ENCODE measurements around the gene RLBP1.
"Not testable (repeated sequence)": the region's sequence is repeated elsewhere in the genome, so short reads cannot be mapped to it uniquely, and the experiment has no call there.

Gene RLBP1

DNA sequence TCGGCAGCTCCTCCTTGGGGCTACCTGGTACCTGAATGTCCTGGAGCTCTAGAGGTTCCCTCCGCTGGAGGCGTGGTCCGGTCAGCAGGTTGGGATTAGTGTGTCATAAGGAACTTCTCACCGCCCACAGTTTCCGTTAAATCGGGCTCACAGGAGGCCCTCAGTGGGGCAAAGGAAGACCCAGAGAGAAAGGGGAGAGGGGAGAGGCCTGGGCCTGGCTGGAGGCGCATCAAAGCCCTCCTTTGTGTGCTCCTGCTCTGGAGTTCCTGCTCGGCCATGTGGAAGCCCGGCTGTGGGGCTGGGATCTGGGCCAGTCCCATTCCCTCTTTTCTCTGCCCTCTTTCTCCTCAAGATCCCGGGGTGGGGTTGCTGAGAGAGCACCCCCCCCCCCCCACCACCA, at the start of gene RLBP1:
TSS of gene RLBP1 (minus strand) at position 37 of the 400 bp plus-strand sequence. CDS start 2,604 bp downstream, outside the sequence.
- peak in 6 of 10 donors; percentile 35 to 90 (median 64) for DNase-seq
- intact Hi-C loops (cut with DNase I), result no loop called here

- DNase-seq; intact Hi-C loops (cut with DNase I): not testable (repeated sequence)
These were observed 28.8 kb upstream of the RLBP1 start for GRCh38 chr15:89250142-89250541.

- intact Hi-C loops (cut with DNase I), result no loop called here
- no peak for DNase-seq
These were observed 27.2 kb upstream of the RLBP1 start for GRCh38 chr15:89248584-89248983.

GRCh38 chr15:89247446-89247845, 26.1 kb upstream of the RLBP1 start:
- no peak for DNase-seq
- intact Hi-C loops (cut with DNase I), result no loop called here

DNA sequence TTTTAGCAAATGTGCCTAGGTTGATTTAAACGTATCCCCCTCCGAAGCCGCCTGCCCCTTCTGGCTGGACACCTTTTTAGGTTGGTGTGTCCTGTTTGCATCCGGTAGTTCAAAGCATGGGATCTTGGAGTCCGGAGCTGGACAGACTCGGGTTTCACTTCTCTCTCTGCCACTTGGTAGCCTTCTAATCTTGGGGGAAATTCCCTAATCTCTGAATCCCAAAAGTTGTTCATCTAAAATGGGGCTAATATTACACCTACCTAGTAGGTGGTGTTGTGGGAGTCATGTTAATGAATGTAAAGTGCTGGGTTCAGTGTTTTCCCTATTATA, 23.2 kb upstream of the RLBP1 start:
- DNase-seq, result no peak

DNA sequence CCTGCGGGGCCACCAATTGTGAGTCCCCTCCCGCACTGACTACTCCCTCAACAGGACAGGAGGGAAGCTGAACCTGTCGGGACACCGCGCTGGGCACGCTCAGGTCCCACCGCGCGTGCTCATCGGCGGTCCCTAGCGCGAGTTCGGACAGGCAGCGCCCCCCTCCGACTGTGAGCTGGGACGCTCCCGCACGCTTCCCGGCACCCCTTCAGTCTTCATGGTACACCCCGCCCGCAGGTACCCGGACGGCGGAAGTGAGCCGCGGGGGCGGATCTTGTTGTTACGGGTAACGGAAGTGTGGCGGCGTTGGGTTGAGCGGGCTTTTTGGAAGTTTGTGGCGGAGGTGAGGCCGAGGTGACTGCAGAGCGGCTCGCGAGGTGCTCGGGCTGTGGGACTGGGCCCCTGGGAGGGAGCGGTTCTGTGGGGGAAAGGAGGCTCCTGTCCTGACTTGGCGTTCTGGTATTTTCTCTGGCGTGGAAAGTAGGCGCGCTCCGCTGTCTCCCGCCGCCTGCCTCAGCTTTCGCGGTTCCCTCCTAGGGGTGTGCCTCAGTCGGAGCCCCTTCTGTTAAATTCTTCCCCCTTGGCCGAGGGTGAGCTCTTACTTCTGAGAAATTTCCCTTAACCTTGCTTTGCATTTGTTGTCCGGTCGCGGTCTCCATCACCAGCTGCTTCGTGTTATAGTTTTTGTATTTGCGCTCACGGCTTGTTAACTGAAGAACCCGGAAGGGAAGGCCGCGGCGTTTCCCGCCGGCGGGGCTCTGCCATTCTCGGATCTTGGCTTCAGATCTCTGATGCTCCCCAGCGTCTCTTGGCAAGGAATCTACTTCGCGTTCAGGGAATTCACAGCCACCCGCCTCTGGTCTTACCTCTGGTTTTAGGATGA, 22.6 kb upstream of the RLBP1 start, which contains the start of gene FANCI:
TSS of gene FANCI (plus strand) at position 289 of the 883 bp plus-strand sequence. CDS start 3,669 bp downstream, outside the sequence.
- DNase-seq, result peak; percentile 92 to 99 (median 96)
- intact Hi-C loops (cut with DNase I), result loop anchor here (5.0 kb wide), 1 partner anchor 37 kb away; no protein-coding TSS in a partner anchor

More for the DNA sequence above, 23.2 kb upstream of the RLBP1 start:
- intact Hi-C loops (cut with DNase I), result loop anchor here (5.0 kb wide), 1 partner anchor 37 kb away; no protein-coding TSS in a partner anchor

DNA sequence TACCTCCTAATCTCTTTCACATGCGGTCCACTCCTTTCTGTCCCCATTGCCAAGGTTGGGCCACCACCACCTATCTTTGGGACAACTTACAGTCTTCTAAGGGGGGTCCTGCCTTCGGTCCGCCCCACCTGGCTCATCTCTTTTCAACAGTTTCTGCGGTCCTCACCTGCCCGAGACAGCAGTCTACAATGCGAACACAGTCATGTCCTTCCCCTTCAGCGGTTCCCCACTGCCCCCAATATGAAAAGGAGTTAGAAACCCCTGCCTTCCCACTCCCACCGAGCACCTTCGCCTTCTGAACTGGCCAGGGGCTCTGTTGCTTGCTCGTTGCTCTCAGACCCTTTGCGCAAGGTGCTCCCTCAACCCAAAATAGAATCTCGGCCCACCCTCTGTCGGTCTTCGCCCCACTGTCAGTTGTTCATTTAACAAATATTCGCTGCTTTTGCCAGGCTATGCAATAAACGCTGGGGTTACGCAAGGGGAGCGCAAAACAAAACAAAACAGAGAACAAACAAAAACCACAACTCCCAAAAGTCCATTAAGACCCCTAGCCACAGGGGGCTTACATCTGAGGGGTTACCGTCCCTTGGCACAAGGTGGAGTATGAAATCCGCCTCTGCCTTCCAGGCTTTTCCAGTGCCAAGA, 21.8 kb upstream of the RLBP1 start:
- DNase-seq, result peak in 1 of 10 donors; percentile 77

GRCh38 chr15:89239883-89240810, 18.8 kb upstream of the RLBP1 start:
- intact Hi-C loops (cut with DNase I), result loop anchor here (5.0 kb wide), 1 partner anchor 33 kb away; no protein-coding TSS in a partner anchor
- DNase-seq, result not testable (repeated sequence)

More for the DNA sequence above, 21.8 kb upstream of the RLBP1 start:
- intact Hi-C loops (cut with DNase I), result loop anchor here (5.0 kb wide), 1 partner anchor 36 kb away; no protein-coding TSS in a partner anchor

DNA sequence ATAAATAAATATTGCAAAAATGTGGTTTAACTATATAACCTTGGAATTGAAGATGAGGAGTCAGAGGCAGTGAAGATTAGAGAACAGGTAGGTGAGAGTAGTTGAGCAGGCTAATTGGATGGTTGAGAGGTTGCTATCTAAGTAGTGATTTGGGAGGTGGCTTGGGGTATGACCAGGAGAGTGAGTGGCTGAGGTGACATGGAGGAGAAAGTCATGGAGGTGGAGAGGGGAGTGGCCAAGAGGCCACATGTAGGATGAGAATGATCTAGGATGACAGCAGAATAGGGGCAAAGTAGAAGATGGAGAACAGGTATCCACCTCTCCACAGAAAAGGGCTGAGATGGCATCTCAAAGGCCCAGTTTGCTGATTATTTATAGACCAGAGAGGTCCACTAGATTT, 10.5 kb upstream of the RLBP1 start:
- intact Hi-C loops (cut with DNase I), result no loop called here
- DNase-seq, result no peak

DNA sequence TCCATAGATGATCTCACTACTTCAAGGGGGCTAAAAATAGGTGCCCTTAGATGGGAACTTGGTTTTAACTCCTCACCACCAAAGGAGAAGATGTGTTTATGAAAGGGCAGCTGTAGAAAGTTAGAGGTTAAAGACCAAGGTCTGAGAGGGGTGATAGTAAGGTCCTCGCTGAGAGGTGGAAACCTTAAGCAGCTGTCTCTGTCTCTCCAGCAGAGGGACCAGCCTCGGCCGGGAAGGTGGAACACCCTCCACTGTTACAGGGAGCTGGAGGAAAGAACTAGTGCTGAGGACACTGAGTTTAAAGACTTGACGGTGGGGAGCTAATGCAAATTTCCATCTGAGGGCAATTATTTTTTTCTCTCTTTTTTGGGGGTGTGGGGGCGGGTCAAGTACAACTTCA, 8.9 kb upstream of the RLBP1 start:
- no peak for DNase-seq
- intact Hi-C loops (cut with DNase I), result no loop called here

GRCh38 chr15:89227425-89227824, 6.0 kb upstream of the RLBP1 start:
- intact Hi-C loops (cut with DNase I), result no loop called here
- no peak for DNase-seq

GRCh38 chr15:89226359-89227221, 5.2 kb upstream of the RLBP1 start:
- intact Hi-C loops (cut with DNase I), result no loop called here

GRCh38 chr15:89225588-89225987, 4.2 kb upstream of the RLBP1 start:
- no peak for DNase-seq
- intact Hi-C loops (cut with DNase I), result no loop called here

More at GRCh38 chr15:89226359-89227221, 5.2 kb upstream of the RLBP1 start:
- DNase-seq, result no peak

GRCh38 chr15:89218531-89218930, 2.8 kb downstream of the RLBP1 start:
- intact Hi-C loops (cut with DNase I), result loop anchor here (10.0 kb wide), 1 partner anchor 206 kb away; no protein-coding TSS in a partner anchor
- no peak for DNase-seq

DNA sequence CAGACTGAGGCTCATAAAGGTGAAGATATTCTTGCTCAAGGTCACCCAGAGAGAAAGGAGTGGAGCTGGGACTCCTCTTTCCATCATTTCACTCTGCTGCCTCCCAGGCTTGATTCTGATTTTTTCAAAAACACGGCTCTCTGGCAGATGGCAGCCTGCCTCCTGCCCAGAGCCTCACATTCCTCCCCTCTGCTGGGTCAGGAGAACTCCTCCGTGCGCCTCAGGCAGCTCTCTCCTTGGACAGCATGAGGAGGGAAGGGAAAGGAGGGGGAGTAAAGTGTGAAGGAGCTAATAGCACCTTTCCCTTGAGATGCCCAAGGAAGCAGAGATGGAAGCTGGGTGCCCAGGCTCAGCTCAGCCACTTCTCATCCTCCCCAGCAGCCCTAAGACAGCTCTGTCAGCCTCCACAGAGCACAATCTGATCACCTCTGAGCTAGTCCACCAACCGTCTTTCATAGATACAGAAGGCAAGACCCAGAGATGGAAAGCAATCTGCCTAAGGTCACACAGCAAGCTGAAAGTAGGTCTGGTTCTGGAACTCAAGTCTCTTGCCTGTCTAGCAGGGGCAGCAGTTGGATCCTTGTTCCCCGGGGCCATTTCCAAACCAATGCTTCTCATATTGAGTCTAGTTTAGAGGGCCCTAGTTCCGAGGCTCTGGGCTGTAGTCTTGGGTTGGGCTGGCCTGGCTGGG, 3.5 kb downstream of the RLBP1 start:
- intact Hi-C loops (cut with DNase I), result loop anchor here (10.0 kb wide), 1 partner anchor 207 kb away; no protein-coding TSS in a partner anchor
- DNase-seq, result peak in 2 of 10 donors; percentile 73 to 87

DNA sequence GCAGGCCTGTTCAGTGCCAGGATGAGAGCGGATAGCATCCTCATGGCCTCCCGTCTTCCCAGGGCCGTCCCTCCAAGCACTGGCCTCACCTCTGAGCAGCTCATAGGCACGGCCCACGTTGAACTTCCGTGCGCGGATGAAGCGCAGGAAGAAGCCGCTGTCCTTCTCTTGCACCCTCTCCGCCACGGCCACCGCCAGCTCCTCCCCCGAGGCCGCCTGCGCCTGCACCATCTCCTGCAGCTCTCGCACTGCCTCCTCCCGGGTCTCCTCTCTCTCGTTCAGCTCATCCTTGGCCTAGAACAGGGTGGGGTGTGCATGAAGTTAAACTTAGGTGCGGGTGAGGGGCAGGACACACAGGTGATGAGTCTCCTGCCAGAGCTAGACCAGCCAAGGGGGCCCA, 4.3 kb downstream of the RLBP1 start:
- intact Hi-C loops (cut with DNase I), result loop anchor here (10.0 kb wide), 1 partner anchor 208 kb away; no protein-coding TSS in a partner anchor
- DNase-seq, result no peak

DNA sequence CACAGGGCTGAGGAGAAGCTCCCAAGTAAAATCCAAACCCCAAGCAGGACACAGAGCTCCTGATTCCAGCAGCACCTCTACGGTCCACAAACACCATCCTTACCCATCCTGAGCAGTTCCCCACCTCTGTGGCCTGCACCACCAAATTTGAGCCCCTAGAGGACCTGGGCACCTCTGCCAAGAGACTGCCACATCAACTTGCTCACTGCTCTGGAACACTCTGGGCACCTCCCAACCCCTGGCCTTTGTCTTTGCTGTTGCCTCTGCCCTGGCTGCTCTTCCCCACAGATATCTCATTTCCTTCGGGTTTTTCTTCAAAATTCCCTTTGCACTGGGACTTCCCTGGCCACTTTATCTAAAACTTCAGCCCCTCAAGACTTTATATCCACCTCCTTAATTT, 5.8 kb downstream of the RLBP1 start:
- intact Hi-C loops (cut with DNase I), result loop anchor here (10.0 kb wide), 1 partner anchor 209 kb away; no protein-coding TSS in a partner anchor
- DNase-seq, result no peak

GRCh38 chr15:89211678-89212170, 9.7 kb downstream of the RLBP1 start:
- DNase-seq, result no peak
- intact Hi-C loops (cut with DNase I), result loop anchor here (10.0 kb wide), 1 partner anchor 213 kb away; no protein-coding TSS in a partner anchor
